Natural killer cell (primary cell): Measurements from ENCODE around the gene IGSF11. TPM values are rescaled to one million over a fixed set of nuclear protein-coding genes. Genes with fewer than 3 reads are reported as not detected.

Experiments
- ATAC-seq, 3 donors: fragments of 150-1000 bp in 2 of 3; fragments of 200-7000 bp in 1 of 3; cut with Tn5 transposase; 1 replicate in 1 of 3; 2 replicates in 2 of 3; pipeline ENCODE4 v1.10.0; 2021; ENCODE audit warnings: mild to moderate bottlenecking in 2 of 3, moderate library complexity in 2 of 3
- DNase-seq, 2 donors: peaks; one replicate each; pipeline versions ENCODE4 v3.0.0 to v3.0.0-alpha.2; 2013 to 2021; ENCODE audit warnings: mixed read lengths in 1 of 2
- H3K27ac ChIP-seq: one replicate; pipeline ENCODE4 v1.5.1; 2013; ENCODE audit warnings: mild to moderate bottlenecking, low read length
- H3K27me3 ChIP-seq: one replicate; pipeline ENCODE4 v1.6.1; 2013; ENCODE audit warnings: low read length; ENCODE audit not compliant: control insufficient read depth, insufficient read depth
- H3K36me3 ChIP-seq: one replicate; pipeline ENCODE4 v1.6.1; 2013; ENCODE audit warnings: low read length; ENCODE audit not compliant: control insufficient read depth, insufficient read depth
- H3K4me1 ChIP-seq: one replicate; pipeline ENCODE4 v1.6.1; 2013; ENCODE audit warnings: low read length; ENCODE audit not compliant: control insufficient read depth, insufficient read depth
- H3K4me3 ChIP-seq: one replicate; pipeline ENCODE4 v1.5.1; 2013; ENCODE audit warnings: low read length
- H3K9me3 ChIP-seq: one replicate; pipeline ENCODE4 v1.6.1; 2013; ENCODE audit warnings: low read length; ENCODE audit not compliant: control insufficient read depth, insufficient read depth
- H3K27ac Mint-ChIP-seq, 2 donors: one replicate each; pipeline ENCODE4 v1.8.0; 2022; ENCODE audit warnings: mild to moderate bottlenecking in 2 of 2, mixed read lengths in 2 of 2, moderate library complexity in 1 of 2
- H3K27me3 Mint-ChIP-seq, 2 donors: one replicate each; pipeline ENCODE4 v1.8.0; 2022; ENCODE audit warnings: low read depth in 2 of 2, mixed read lengths in 2 of 2
- H3K36me3 Mint-ChIP-seq: one replicate; pipeline ENCODE4 v1.8.0; 2022; ENCODE audit warnings: mixed read lengths
- H3K4me1 Mint-ChIP-seq, 2 donors: one replicate each; pipeline ENCODE4 v1.8.0; 2022; ENCODE audit warnings: mixed read lengths in 2 of 2
- H3K4me3 Mint-ChIP-seq: one replicate; pipeline ENCODE4 v1.8.0; 2022; ENCODE audit warnings: mild to moderate bottlenecking, moderate library complexity, mixed read lengths
- H3K9me3 Mint-ChIP-seq, 2 donors: one replicate each; pipeline ENCODE4 v1.8.0; 2022; ENCODE audit warnings: mixed read lengths in 2 of 2
- CTCF ChIP-seq: fragments of 200-600 bp; IDR thresholded peaks from one replicate; pipeline ENCODE4 v1.8.0; 2022; ENCODE audit warnings: antibody characterized with exemption
- WGBS: methylation state at CpG from one replicate; pipeline ENCODE4 v1.1.7; 2013; ENCODE audit warnings: missing lambda C conversion rate; ENCODE audit not compliant: insufficient coverage; 5-methylcytosine and 5-hydroxymethylcytosine counted together
- intact Hi-C: fragments of 100-400 bp; cut with micrococcal nuclease; formaldehyde crosslinking; loops from one replicate; pipeline ENCODE4 v1.14.2; 2022
- total RNA-seq, 4 donors: library from RNA; stranded (reverse); fragments of 120-200 nt in 1 of 4; gene quantifications; one replicate each; pipeline versions ENCODE4 v1.2.3 to v1.2.4, GENCODE V29; 2013 to 2022

IGSF11 gene
- total RNA-seq, 3 donors from 2014 or later (not counting 1 experiment from before 2014, with no cell fraction given), result 0.66 to 2.3 TPM; not detected in 1

- Histone ChIP-seq H3K9me3 (no peaks in the 10 kb centered on the region), H3K4me1 (no peaks in the 10 kb centered on the region), H3K36me3 (no peaks in the 10 kb centered on the region), H3K27ac (no peak overlapping the region), H3K4me3 (no peak overlapping the region), H3K27me3 (no peaks in the 10 kb centered on the region)
- no peak overlapping the region for H3K4me3 Mint-ChIP-seq
- intact Hi-C loops, result no loop called here
- no peak overlapping the region for H3K27ac Mint-ChIP-seq
- H3K36me3 Mint-ChIP-seq, result no peaks in the 10 kb centered on the region
- TF ChIP-seq CTCF, result no peak
- H3K27me3 Mint-ChIP-seq, result peaks cover 7 to 15% of the 10 kb centered on the region in 2 donors
- no peaks in the 10 kb centered on the region for H3K4me1 Mint-ChIP-seq
- no peak for ATAC-seq
- DNase-seq, result no peak
- WGBS, result 75% methylated on average over 1 of the region's 1 CpG
- no peaks in the 10 kb centered on the region for H3K9me3 Mint-ChIP-seq
These were observed 15.8 kb downstream of the IGSF11 start for GRCh38 chr3:119018690-119019463.

GRCh38 chr3:119015942-119016341 is 18.7 kb downstream of the IGSF11 start:
- ATAC-seq (no peak), DNase-seq (no peak)
- Histone ChIP-seq H3K9me3 (no peaks in the 10 kb centered on the region), H3K27ac (no peak overlapping the region), H3K4me1 (no peaks in the 10 kb centered on the region), H3K27me3 (no peaks in the 10 kb centered on the region), H3K36me3 (no peaks in the 10 kb centered on the region), H3K4me3 (no peak overlapping the region)
- no peak for TF ChIP-seq CTCF
- no peaks in the 10 kb centered on the region for H3K36me3 Mint-ChIP-seq
- H3K9me3 Mint-ChIP-seq, result no peaks in the 10 kb centered on the region
- no peak overlapping the region for H3K27ac Mint-ChIP-seq
- intact Hi-C loops, result no loop called here
- no peaks in the 10 kb centered on the region for H3K4me1 Mint-ChIP-seq
- peaks cover 7 to 22% of the 10 kb centered on the region in 2 donors for H3K27me3 Mint-ChIP-seq
- H3K4me3 Mint-ChIP-seq, result no peak overlapping the region
- 84% methylated on average over 2 of the region's 2 CpGs for WGBS

- DNase-seq, result no peak
- TF ChIP-seq CTCF, result no peak
- H3K27me3 ChIP-seq, result no peaks in the 10 kb centered on the region
- intact Hi-C loops, result no loop called here
- ATAC-seq, result no peak
- H3K9me3 ChIP-seq, result no peaks in the 10 kb centered on the region
- H3K27ac Mint-ChIP-seq, result no peak overlapping the region
- H3K36me3 Mint-ChIP-seq, result no peaks in the 10 kb centered on the region
- H3K4me3 Mint-ChIP-seq, result no peak overlapping the region
- no peak overlapping the region for H3K27ac ChIP-seq
- WGBS, result 85% methylated on average over 3 of the region's 3 CpGs
- H3K9me3 Mint-ChIP-seq, result peaks cover 0 to 2% of the 10 kb centered on the region in 2 donors
- H3K27me3 Mint-ChIP-seq, result peaks cover 7 to 22% of the 10 kb centered on the region in 2 donors
- no peaks in the 10 kb centered on the region for H3K4me1 Mint-ChIP-seq
- no peaks in the 10 kb centered on the region for H3K36me3 ChIP-seq
- no peak overlapping the region for H3K4me3 ChIP-seq
- H3K4me1 ChIP-seq, result no peaks in the 10 kb centered on the region
These were observed 20.7 kb downstream of the IGSF11 start for GRCh38 chr3:119013951-119014350.

- intact Hi-C loops, result no loop called here
- Mint-ChIP-seq H3K36me3 (peaks cover 10% of the 10 kb centered on the region), H3K4me3 (no peak overlapping the region), H3K27me3 (peaks cover 7 to 22% of the 10 kb centered on the region in 2 donors), H3K9me3 (peaks cover 4 to 7% of the 10 kb centered on the region in 2 donors), H3K27ac (no peak overlapping the region), H3K4me1 (no peaks in the 10 kb centered on the region)
- ATAC-seq (no peak), DNase-seq (no peak)
- TF ChIP-seq CTCF, result no peak
- no peak overlapping the region for H3K27ac ChIP-seq
- 95% methylated on average over 1 of the region's 1 CpG for WGBS
- no peaks in the 10 kb centered on the region for H3K9me3 ChIP-seq
- no peaks in the 10 kb centered on the region for H3K36me3 ChIP-seq
- H3K4me3 ChIP-seq, result no peak overlapping the region
- no peaks in the 10 kb centered on the region for H3K4me1 ChIP-seq
- H3K27me3 ChIP-seq, result no peaks in the 10 kb centered on the region
These were observed 23.1 kb downstream of the IGSF11 start for GRCh38 chr3:119011528-119011927.
